Upper lobe of left lung (tissue), 4 donors: ENCODE measurements around the gene DDIAS.

Experiments used
- EP300 ChIP-seq, 4 donors: sonication (generic); formaldehyde crosslinking; IDR thresholded peaks; one replicate each; pipeline ENCODE4 v1.5.1; 2017; ENCODE audit warnings: antibody characterized with exemption in 4 of 4, control low read depth in 2 of 4
- POLR2A ChIP-seq, 4 donors: fragments of 450-650 bp; IDR thresholded peaks; one replicate each; pipeline ENCODE4 v1.5.1; 2016 to 2017; ENCODE audit warnings: antibody characterized with exemption in 4 of 4, mild to moderate bottlenecking in 2 of 4
- POLR2AphosphoS5 ChIP-seq, 2 donors: sonication (generic); formaldehyde crosslinking; IDR thresholded peaks; one replicate each; pipeline ENCODE4 v1.5.1; 2017; ENCODE audit warnings: antibody characterized with exemption in 2 of 2
- TF ChIP-seq, protein P1 (sequence below), 6 experiments: fragments of 450-650 bp in 4 of 6; fragments of 200-600 bp in 2 of 6; sonication (generic) in 2 of 6; IDR thresholded peaks; one replicate each; pipeline ENCODE4 v1.5.1; 2016 to 2019; ENCODE audit warnings: antibody characterized with exemption in 6 of 6

- TF ChIP-seq, protein P1, sequence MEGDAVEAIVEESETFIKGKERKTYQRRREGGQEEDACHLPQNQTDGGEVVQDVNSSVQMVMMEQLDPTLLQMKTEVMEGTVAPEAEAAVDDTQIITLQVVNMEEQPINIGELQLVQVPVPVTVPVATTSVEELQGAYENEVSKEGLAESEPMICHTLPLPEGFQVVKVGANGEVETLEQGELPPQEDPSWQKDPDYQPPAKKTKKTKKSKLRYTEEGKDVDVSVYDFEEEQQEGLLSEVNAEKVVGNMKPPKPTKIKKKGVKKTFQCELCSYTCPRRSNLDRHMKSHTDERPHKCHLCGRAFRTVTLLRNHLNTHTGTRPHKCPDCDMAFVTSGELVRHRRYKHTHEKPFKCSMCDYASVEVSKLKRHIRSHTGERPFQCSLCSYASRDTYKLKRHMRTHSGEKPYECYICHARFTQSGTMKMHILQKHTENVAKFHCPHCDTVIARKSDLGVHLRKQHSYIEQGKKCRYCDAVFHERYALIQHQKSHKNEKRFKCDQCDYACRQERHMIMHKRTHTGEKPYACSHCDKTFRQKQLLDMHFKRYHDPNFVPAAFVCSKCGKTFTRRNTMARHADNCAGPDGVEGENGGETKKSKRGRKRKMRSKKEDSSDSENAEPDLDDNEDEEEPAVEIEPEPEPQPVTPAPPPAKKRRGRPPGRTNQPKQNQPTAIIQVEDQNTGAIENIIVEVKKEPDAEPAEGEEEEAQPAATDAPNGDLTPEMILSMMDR (IDR thresholded peaks at IDR 0.05) = no peak
- no peak for TF ChIP-seq POLR2A (IDR thresholded peaks at IDR 0.05)
- TF ChIP-seq POLR2AphosphoS5 (IDR thresholded peaks at IDR 0.05) = no peak
- TF ChIP-seq EP300 (IDR thresholded peaks at IDR 0.05) = no peak
These were observed 6.0 kb upstream of the DDIAS start for GRCh38 chr11:82895437-82896091.
